Measurements from ENCODE around the gene DPYSL4.
"Not testable (repeated sequence)": the region's sequence is repeated elsewhere in the genome, so short reads cannot be mapped to it uniquely, and the experiment has no call there.

Gene DPYSL4

GRCh38 chr10:132206806-132207535 is 20.2 kb downstream of the DPYSL4 start:
- no peak for DNase-seq (ENCODE audit: low read depth, low spot score)

DNA sequence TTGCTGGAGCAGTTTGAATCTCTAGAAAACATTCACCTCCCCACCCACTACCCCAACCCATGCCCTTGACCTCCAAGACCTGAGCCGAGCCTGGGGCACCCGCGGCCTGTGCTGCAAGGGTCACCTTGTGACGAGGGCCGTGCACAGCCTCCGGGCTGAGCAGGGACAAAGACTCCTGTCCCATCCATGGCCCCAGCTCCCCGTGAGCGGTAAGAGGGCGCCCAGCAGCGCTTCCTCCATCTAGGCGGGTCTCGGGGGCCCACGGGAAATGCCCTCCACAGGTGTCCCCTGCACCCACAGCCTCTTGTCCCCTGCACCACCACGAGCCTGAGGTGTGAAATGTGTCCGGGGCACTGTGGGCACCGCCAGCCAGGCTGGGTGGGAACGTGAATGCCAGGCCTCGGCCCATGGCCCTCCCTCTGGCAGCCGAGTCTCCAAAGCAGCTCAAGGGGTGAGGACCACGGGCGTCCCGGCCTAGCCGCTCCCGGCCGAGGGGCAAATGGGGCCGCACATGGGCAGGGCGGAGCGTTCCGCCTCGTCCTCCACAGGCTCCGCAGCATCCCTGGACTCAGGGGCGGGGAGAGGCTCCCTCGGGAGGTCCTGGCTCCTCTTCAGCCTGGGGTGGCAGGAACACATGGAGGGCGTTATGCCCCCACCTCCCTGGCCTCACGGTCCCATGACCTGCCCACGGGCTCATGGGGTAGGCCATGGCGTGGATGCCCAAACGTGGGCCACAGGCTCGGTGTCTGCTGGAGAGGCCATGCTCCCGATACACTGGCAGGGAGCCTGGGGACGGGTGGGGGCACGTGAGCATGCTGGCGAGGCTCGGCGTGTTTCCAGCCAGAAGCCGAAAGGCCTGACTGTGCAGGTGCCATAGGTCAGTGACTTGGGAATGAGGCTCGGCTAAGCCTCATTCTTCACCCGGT is 21.1 kb downstream of the DPYSL4 start:
- no peak for DNase-seq (ENCODE audit: low read depth, low spot score)

GRCh38 chr10:132208462-132209050 is 21.8 kb downstream of the DPYSL4 start:
- no peak for DNase-seq (ENCODE audit: low read depth, low spot score)

GRCh38 chr10:132209130-132209529 is 22.4 kb downstream of the DPYSL4 start:
- DNase-seq (ENCODE audit: low read depth, low spot score): no peak

- DNase-seq (ENCODE audit: low read depth, low spot score): no peak
These were observed 23.3 kb downstream of the DPYSL4 start for GRCh38 chr10:132209978-132210530.

GRCh38 chr10:132210766-132211165 is 24.0 kb downstream of the DPYSL4 start:
- DNase-seq (ENCODE audit: low read depth, low spot score): no peak

DNA sequence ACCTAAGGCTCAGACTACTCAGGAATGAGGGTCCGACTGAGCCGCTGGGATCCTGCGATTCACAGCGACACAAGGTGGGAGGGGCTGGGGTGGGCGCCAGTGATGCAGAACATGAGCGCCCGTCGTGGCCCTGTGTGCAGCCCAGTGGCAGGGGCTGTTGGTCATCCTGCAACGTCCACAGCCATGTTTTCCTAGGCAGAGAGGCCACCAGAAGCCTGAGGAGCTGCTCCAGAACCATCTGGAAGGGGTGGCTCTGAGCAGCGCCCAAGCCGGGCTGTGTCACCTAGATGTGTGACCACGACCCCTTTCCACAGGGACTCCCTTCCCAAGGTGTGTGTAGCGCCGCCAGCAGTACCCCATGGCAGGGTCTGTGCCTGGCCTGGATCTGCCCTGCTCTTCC is 24.5 kb downstream of the DPYSL4 start:
- no peak for DNase-seq (ENCODE audit: low read depth, low spot score)

DNA sequence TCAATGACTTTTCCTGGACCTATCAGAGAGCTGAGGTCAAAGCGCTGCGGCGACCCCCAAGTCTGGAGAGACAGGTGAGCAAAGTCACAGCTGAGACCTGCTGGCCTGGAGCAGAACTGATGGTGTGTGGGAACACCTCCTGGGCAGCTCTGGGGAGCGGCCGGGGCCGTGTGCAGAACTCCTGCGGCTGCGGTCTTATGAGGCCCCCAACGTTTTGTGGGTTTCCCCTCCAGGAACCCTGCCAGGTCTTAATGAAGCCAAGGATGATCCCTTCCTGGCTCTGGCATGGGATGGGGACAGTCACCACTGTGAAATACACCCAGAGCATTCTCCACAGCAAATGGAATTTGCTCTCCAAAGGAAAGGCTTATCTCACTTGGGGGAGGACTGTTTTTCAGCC is 26.1 kb downstream of the DPYSL4 start:
- DNase-seq (ENCODE audit: low read depth, low spot score): no peak

DNA sequence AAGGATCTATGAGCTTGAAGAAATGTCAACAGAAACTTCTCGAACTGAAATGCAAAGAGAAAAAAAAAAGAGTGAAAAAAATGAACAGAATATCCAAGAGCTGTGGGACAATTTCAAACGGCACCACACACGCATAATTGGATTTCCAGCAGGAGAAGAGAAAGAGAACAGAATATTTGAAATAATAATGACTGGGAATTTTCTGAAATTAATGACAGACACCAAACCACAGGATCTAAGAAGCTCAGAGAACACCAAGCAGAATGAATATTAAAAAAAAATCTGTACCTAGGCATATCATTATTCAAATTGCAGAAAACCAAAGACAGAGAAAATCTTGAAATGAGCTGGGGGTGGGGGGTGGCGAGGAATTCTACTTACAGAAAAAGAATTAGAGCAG is 27.2 kb downstream of the DPYSL4 start:
- no peak for DNase-seq (ENCODE audit: low read depth, low spot score)

GRCh38 chr10:132216441-132216840 is 29.7 kb downstream of the DPYSL4 start:
- DNase-seq (ENCODE audit: low read depth, low spot score): not testable (repeated sequence)

- DNase-seq (ENCODE audit: low read depth, low spot score): no peak
These were observed 32.7 kb downstream of the DPYSL4 start for GRCh38 chr10:132219486-132219885.

DNA sequence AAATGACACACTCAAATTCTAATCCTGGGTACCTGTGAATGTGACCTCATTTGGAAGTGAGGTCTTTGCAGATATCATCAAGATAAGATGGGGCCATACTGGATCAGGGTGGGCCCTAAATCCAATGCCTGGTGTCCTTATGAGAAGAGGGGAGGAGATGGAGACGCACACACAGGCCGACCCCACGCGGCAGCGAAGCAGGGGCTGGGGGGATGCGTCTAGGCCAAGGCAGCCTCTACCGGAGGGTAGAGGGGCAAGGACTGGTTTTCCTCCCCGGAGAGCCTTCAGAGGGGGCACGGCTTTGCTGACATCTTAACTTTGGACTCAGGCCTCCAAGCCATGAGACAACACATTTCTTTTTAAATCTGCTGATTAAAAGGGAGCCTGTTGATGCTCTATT is 33.3 kb downstream of the DPYSL4 start:
- DNase-seq (ENCODE audit: low read depth, low spot score): no peak

DNA sequence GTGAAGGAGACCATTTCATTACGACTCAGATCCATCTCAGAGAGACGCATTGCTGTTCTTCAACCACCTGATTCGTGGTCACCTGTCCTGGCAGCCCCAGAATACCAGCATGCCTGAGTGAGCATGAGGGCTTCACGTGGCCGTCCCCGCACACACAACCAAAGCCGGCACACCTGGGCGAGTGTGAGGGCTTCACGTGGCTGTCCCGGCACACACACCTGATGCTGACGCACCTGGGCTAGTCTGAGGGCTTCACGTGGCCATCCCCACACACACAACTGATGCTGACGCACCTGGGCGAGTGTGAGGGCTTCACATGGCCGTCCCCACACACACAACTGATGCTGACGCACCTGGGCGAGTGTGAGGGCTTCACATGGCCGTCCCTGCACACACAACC is 34.2 kb downstream of the DPYSL4 start:
- not testable (repeated sequence) for DNase-seq (ENCODE audit: low read depth, low spot score)

GRCh38 chr10:132222726-132223125 is 36.0 kb downstream of the DPYSL4 start:
- DNase-seq (ENCODE audit: low read depth, low spot score): no peak

GRCh38 chr10:132223156-132223590 is 36.4 kb downstream of the DPYSL4 start:
- no peak for DNase-seq (ENCODE audit: low read depth, low spot score)

DNA sequence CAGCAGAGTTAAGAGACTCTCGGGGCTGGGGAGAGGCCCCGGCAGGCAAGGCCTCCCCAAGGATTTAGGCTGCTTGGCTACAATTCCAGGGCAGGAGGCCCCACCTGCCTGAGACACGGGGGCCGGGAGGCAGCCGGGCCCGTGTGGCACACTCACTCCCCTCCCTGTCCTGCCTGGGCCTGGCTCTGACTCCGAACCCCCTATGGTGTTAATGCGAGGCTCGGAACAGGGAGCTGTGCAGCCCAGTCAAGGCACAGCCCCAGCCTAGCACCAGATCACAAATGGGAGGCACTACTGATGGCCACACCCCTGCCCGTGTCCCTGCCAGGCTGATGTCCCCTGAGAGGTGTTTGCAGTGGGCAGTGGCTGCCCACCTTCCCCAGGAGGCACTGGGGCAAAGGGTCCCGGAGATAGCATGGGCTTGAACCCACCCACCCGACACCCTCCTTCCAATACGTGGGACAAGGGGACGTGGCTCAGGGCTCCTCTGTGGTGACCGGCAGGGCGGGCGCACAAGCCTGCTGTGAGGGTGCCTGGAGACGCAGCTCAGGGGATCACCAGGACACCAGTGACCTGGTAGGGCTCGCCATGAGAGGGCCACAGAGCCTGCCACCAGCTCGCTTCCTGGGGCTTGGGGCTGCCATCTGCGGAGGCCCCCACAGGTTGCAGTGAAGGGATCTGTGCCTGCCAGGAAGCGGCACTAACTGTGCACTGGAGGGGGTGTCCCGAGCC is 37.0 kb downstream of the DPYSL4 start:
- DNase-seq (ENCODE audit: low read depth, low spot score): no peak

GRCh38 chr10:132224343-132225072 is 37.8 kb downstream of the DPYSL4 start:
- no peak for DNase-seq (ENCODE audit: low read depth, low spot score)

DNA sequence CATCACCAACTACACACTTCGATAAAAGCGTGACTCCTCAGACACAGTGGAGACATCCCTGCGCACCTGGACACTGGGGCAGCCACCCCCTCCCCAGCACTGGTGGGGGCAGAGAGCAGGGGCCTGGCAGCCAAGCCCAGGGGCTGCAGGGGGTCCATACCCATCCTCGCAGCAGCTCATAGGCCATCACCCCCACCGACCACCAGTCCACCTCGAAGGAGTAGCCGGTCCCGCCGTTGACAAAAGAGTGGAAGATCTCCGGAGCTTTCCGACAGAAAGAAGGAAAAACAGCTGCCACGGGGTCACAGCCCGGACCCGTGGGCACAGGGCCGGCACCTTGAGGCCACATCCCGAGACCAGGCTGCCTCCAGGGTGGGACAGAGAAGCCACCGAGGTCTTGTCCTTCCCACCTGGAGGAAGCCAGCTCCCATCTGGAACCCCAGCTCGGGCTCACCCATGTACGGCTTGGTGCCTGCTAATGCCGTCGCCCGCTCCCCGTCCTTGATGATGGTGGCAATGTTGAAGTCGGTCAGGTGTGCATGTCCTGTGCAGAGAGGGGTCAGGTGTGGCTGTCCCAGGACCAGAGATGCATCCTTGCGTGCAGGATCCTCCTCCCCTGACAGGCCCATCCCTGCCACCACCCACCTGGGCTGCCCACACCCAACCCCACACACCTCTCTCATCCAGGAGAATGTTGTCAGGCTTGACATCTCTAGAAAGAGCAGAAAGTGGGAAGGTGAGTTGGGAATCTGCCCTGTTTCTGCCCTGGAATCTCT is 38.5 kb downstream of the DPYSL4 start:
- no peak for DNase-seq (ENCODE audit: low read depth, low spot score)

- no peak for DNase-seq (ENCODE audit: low read depth, low spot score)
These were observed 39.1 kb downstream of the DPYSL4 start for GRCh38 chr10:132225849-132226205.
